ENCODE measurements around the gene ZSCAN10.

ZSCAN10 gene

GRCh38 chr16:3147046-3147756 is 48.1 kb upstream of the ZSCAN10 start:
- Histone ChIP-seq H3K4me2 (ENCODE audit: low read depth, low read length, poor library complexity, severe bottlenecking) (no peak overlapping the region), H3K9ac (ENCODE audit: low read depth, low read length, poor library complexity, severe bottlenecking) (no peak overlapping the region), H3F3A (ENCODE audit: low read depth) (peaks cover 7% of the 10 kb centered on the region; the same call in 1 of the 2 replicates), H3K36me3 (ENCODE audit: insufficient read depth, low read length) (no peaks in the 10 kb centered on the region), H4K20me1 (ENCODE audit: insufficient read depth, low read length, poor library complexity, severe bottlenecking) (no peaks in the 10 kb centered on the region), H3K9me3 (ENCODE audit: insufficient read depth, low read depth, low read length) (no peaks in the 10 kb centered on the region), H3K4me1 (ENCODE audit: insufficient read depth, low read length, poor library complexity, severe bottlenecking) (peaks cover 6% of the 10 kb centered on the region), H3K27me3 (ENCODE audit: insufficient read depth, low read length, poor library complexity, severe bottlenecking) (no peaks in the 10 kb centered on the region), H3K4me3 (ENCODE audit: low read length, poor library complexity, severe bottlenecking) (no peak overlapping the region), H2AFZ (ENCODE audit: low read length) (no peak overlapping the region), H3K79me2 (ENCODE audit: insufficient read depth, low read length) (no peaks in the 10 kb centered on the region), H3K9me2 (replicated peaks; ENCODE audit: low read depth, low read length) (no peaks in the 10 kb centered on the region)
- TF ChIP-seq, protein P1, sequence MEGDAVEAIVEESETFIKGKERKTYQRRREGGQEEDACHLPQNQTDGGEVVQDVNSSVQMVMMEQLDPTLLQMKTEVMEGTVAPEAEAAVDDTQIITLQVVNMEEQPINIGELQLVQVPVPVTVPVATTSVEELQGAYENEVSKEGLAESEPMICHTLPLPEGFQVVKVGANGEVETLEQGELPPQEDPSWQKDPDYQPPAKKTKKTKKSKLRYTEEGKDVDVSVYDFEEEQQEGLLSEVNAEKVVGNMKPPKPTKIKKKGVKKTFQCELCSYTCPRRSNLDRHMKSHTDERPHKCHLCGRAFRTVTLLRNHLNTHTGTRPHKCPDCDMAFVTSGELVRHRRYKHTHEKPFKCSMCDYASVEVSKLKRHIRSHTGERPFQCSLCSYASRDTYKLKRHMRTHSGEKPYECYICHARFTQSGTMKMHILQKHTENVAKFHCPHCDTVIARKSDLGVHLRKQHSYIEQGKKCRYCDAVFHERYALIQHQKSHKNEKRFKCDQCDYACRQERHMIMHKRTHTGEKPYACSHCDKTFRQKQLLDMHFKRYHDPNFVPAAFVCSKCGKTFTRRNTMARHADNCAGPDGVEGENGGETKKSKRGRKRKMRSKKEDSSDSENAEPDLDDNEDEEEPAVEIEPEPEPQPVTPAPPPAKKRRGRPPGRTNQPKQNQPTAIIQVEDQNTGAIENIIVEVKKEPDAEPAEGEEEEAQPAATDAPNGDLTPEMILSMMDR (conservative IDR thresholded peaks at IDR 0.05; ENCODE audit: low read length), result no peak
- no peak for TF ChIP-seq EZH2phosphoT487 (IDR thresholded peaks at IDR 0.05; ENCODE audit: borderline replicate concordance)

GRCh38 chr16:3145660-3146059 is 46.6 kb upstream of the ZSCAN10 start:
- no peak overlapping the region for H3K4me3 ChIP-seq (ENCODE audit: low read length, poor library complexity, severe bottlenecking)
- no peaks in the 10 kb centered on the region for H3K9me2 ChIP-seq (replicated peaks; ENCODE audit: low read depth, low read length)
- peaks cover 6% of the 10 kb centered on the region for H3K4me1 ChIP-seq (ENCODE audit: insufficient read depth, low read length, poor library complexity, severe bottlenecking)
- TF ChIP-seq EZH2phosphoT487 (IDR thresholded peaks at IDR 0.05; ENCODE audit: borderline replicate concordance), result no peak
- TF ChIP-seq, protein P1 (conservative IDR thresholded peaks at IDR 0.05; ENCODE audit: low read length), result no peak
- peaks cover 4% of the 10 kb centered on the region; the same call in 1 of the 2 replicates for H3F3A ChIP-seq (ENCODE audit: low read depth)
- H3K4me2 ChIP-seq (ENCODE audit: low read depth, low read length, poor library complexity, severe bottlenecking), result no peak overlapping the region
- no peaks in the 10 kb centered on the region for H3K36me3 ChIP-seq (ENCODE audit: insufficient read depth, low read length)
- no peak overlapping the region for H3K9ac ChIP-seq (ENCODE audit: low read depth, low read length, poor library complexity, severe bottlenecking)
- H4K20me1 ChIP-seq (ENCODE audit: insufficient read depth, low read length, poor library complexity, severe bottlenecking), result no peaks in the 10 kb centered on the region
- no peaks in the 10 kb centered on the region for H3K27me3 ChIP-seq (ENCODE audit: insufficient read depth, low read length, poor library complexity, severe bottlenecking)
- no peak overlapping the region for H2AFZ ChIP-seq (ENCODE audit: low read length)
- no peaks in the 10 kb centered on the region for H3K79me2 ChIP-seq (ENCODE audit: insufficient read depth, low read length)
- H3K9me3 ChIP-seq (ENCODE audit: insufficient read depth, low read depth, low read length), result no peaks in the 10 kb centered on the region

GRCh38 chr16:3145151-3145550 is 46.1 kb upstream of the ZSCAN10 start:
- H3K79me2 ChIP-seq (ENCODE audit: insufficient read depth, low read length), result no peaks in the 10 kb centered on the region
- TF ChIP-seq EZH2phosphoT487 (IDR thresholded peaks at IDR 0.05; ENCODE audit: borderline replicate concordance), result no peak
- TF ChIP-seq, protein P1 (conservative IDR thresholded peaks at IDR 0.05; ENCODE audit: low read length), result no peak
- H3F3A ChIP-seq (ENCODE audit: low read depth), result 0 out of 2 replicates have a peak, but pooled peaks cover 3% of the 10 kb centered on the region
- H3K9me2 ChIP-seq (replicated peaks; ENCODE audit: low read depth, low read length), result no peaks in the 10 kb centered on the region
- no peak overlapping the region for H3K4me2 ChIP-seq (ENCODE audit: low read depth, low read length, poor library complexity, severe bottlenecking)
- H3K36me3 ChIP-seq (ENCODE audit: insufficient read depth, low read length), result no peaks in the 10 kb centered on the region
- no peaks in the 10 kb centered on the region for H3K9me3 ChIP-seq (ENCODE audit: insufficient read depth, low read depth, low read length)
- no peaks in the 10 kb centered on the region for H4K20me1 ChIP-seq (ENCODE audit: insufficient read depth, low read length, poor library complexity, severe bottlenecking)
- no peak overlapping the region for H2AFZ ChIP-seq (ENCODE audit: low read length)
- H3K9ac ChIP-seq (ENCODE audit: low read depth, low read length, poor library complexity, severe bottlenecking), result no peak overlapping the region
- no peak overlapping the region for H3K4me3 ChIP-seq (ENCODE audit: low read length, poor library complexity, severe bottlenecking)
- H3K4me1 ChIP-seq (ENCODE audit: insufficient read depth, low read length, poor library complexity, severe bottlenecking), result peaks cover 6% of the 10 kb centered on the region
- no peaks in the 10 kb centered on the region for H3K27me3 ChIP-seq (ENCODE audit: insufficient read depth, low read length, poor library complexity, severe bottlenecking)

All from Loucy (cell line).